Measurements from ENCODE around the gene CRYBG3. TPM values are rescaled to one million over a fixed set of nuclear protein-coding genes. Genes with fewer than 3 reads are reported as not detected.

CRYBG3 gene
- polyA plus RNA-seq, 3 donors from 2014 or later, result 0.17 to 0.48 TPM; not detected in 1

GRCh38 chr3:97949743-97950142 is 127.9 kb downstream of the CRYBG3 start:
- H3K4me1 Mint-ChIP-seq, result no peaks in the 10 kb centered on the region
- peaks cover 49 to 79% (median 63%) of the 10 kb centered on the region in 3 donors for H3K36me3 Mint-ChIP-seq
- no peak overlapping the region for H3K4me3 Mint-ChIP-seq
- DNase-seq, result no peak
- no peak overlapping the region for H3K27ac Mint-ChIP-seq
- H3K27me3 Mint-ChIP-seq (ENCODE audit: low read depth in 3 of 3), result peaks cover 0 to 1% (median 0%) of the 10 kb centered on the region in 3 donors
- H3K9me3 Mint-ChIP-seq, result no peaks in the 10 kb centered on the region

- Mint-ChIP-seq H3K9me3 (no peaks in the 10 kb centered on the region), H3K36me3 (peaks cover 49 to 77% (median 63%) of the 10 kb centered on the region in 3 donors), H3K4me1 (no peaks in the 10 kb centered on the region), H3K27me3 (ENCODE audit: low read depth in 3 of 3) (peaks cover 0 to 1% (median 0%) of the 10 kb centered on the region in 3 donors), H3K27ac (no peak overlapping the region), H3K4me3 (no peak overlapping the region)
- no peak for DNase-seq
Measured at GRCh38 chr3:97950360-97950759, 128.5 kb downstream of the CRYBG3 start.

DNA sequence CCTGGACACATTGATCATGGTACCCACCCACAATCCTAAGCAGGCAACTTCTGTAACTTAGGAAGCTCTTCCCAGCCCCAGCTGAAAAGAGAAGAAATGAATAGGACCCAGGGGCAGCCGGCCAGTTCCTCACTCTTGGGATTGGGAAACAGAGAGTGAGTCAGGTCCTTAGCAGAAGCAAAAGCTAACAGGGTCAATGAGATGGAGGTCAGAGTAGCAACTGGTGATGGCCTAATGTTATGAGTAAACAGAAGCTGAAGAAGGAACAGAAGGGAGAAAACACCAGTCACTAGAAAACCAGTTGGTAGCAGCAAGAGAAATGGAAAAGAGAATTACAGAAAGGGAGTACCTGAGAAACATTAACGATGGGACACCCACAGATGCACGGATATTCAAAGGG is 130.5 kb downstream of the CRYBG3 start:
- no peaks in the 10 kb centered on the region for H3K4me1 Mint-ChIP-seq
- peaks cover 0 to 1% (median 0%) of the 10 kb centered on the region in 3 donors for H3K27me3 Mint-ChIP-seq (ENCODE audit: low read depth in 3 of 3)
- no peak overlapping the region for H3K27ac Mint-ChIP-seq
- H3K36me3 Mint-ChIP-seq, result peaks cover 39 to 59% (median 45%) of the 10 kb centered on the region in 3 donors
- no peak overlapping the region for H3K4me3 Mint-ChIP-seq
- DNase-seq, result no peak
- no peaks in the 10 kb centered on the region for H3K9me3 Mint-ChIP-seq

- Mint-ChIP-seq H3K9me3 (no peaks in the 10 kb centered on the region), H3K27me3 (ENCODE audit: low read depth in 3 of 3) (peaks cover 0 to 1% (median 0%) of the 10 kb centered on the region in 3 donors), H3K4me1 (no peaks in the 10 kb centered on the region), H3K36me3 (peaks cover 37 to 58% (median 45%) of the 10 kb centered on the region in 3 donors), H3K4me3 (no peak overlapping the region), H3K27ac (no peak overlapping the region)
- no peak for DNase-seq
Measured at GRCh38 chr3:97952872-97953271, 131.1 kb downstream of the CRYBG3 start.

- peaks cover 25 to 55% (median 36%) of the 10 kb centered on the region in 3 donors for H3K36me3 Mint-ChIP-seq
- H3K9me3 Mint-ChIP-seq, result no peaks in the 10 kb centered on the region
- H3K27ac Mint-ChIP-seq, result no peak overlapping the region
- H3K27me3 Mint-ChIP-seq (ENCODE audit: low read depth in 3 of 3), result peaks cover 0 to 1% (median 0%) of the 10 kb centered on the region in 3 donors
- H3K4me3 Mint-ChIP-seq, result no peak overlapping the region
- DNase-seq, result no peak
- H3K4me1 Mint-ChIP-seq, result no peaks in the 10 kb centered on the region
Measured at GRCh38 chr3:97954228-97954827, 132.5 kb downstream of the CRYBG3 start.

DNA sequence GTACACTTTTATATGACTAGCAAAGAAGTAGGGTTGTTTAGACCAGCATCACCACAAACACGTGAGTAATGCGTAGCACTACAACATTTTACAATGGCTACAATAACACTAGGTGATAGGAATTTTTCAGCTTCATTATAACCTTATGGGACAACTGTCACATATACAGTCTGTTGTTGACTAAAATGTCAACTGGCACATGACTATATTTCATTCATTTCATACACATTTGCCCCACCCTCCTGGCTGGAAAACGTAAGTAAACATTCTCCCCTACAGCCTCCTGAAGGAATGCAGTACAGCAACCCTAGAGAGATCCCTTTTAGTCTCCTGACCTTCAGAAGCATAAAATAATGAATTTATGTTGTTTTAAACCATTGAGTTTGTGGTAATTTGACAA is 134.2 kb downstream of the CRYBG3 start:
- Mint-ChIP-seq H3K4me3 (no peak overlapping the region), H3K27me3 (ENCODE audit: low read depth in 3 of 3) (peaks cover 0 to 1% (median 0%) of the 10 kb centered on the region in 3 donors), H3K27ac (no peak overlapping the region), H3K4me1 (peaks cover 0 to 1% of the 10 kb centered on the region in 2 donors), H3K9me3 (no peaks in the 10 kb centered on the region), H3K36me3 (peaks cover 20 to 43% (median 23%) of the 10 kb centered on the region in 3 donors)
- DNase-seq, result no peak

DNA sequence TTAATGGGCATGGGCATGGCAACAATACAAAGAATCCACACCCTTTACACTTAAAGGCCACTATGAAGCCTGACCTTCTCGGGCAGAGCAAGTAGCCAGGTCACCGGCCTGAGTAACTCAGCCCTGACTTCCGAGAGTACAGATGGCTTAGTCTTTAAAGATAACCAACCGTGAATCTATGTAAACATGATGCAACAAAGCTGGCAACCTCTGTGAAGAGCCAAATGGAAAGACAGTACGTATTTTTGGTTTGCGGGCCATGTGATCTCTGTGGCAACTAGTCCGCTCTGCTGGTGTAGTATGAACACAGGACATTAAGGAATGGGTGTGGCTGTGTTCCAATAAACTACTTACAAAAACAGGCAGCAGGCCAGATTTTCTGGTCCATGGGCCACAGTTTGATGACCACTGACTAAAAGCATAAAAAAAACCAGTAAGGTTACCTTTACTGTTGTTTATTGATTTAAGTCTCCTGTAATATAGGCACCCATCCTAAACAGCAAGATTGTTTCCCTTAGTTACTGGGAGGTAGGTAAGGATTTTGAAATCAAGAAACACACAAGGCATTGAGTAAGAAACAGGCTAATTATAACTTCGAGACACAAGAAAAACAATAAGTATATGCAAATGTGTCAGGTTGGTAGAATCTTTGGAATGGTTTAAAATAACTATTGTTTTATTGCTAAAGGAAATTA is 136.0 kb downstream of the CRYBG3 start:
- Mint-ChIP-seq H3K27ac (no peak overlapping the region), H3K36me3 (peaks cover 19 to 41% (median 32%) of the 10 kb centered on the region in 3 donors), H3K4me1 (peaks cover 0 to 13% of the 10 kb centered on the region in 2 donors), H3K4me3 (no peak overlapping the region), H3K9me3 (no peaks in the 10 kb centered on the region), H3K27me3 (ENCODE audit: low read depth in 3 of 3) (peaks cover 0 to 1% (median 0%) of the 10 kb centered on the region in 3 donors)
- DNase-seq, result no peak

DNA sequence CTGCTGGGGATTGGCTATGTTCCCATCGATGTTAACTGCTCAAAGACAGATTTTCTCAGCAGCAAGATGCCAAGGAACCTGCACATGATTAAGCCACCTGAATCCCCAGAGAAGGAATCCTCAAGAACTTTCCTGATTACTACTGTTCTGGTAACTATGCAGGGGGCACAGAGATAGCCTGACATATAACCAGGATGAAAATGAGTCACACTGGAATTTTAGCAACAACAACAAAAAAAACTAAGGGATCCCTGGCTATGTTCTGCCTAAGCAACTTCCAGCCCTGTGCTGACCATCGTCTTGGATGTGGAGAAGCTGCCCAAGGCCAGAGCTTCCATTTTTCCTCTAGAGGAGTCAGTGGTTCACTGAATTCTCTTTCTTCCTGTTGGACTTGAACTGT is 136.6 kb downstream of the CRYBG3 start:
- no peak for DNase-seq
- H3K4me1 Mint-ChIP-seq, result peaks cover 0 to 13% of the 10 kb centered on the region in 2 donors
- H3K4me3 Mint-ChIP-seq, result no peak overlapping the region
- no peak overlapping the region for H3K27ac Mint-ChIP-seq
- no peaks in the 10 kb centered on the region for H3K9me3 Mint-ChIP-seq
- peaks cover 0 to 1% (median 0%) of the 10 kb centered on the region in 3 donors for H3K27me3 Mint-ChIP-seq (ENCODE audit: low read depth in 3 of 3)
- H3K36me3 Mint-ChIP-seq, result peaks cover 15 to 37% (median 28%) of the 10 kb centered on the region in 3 donors

- H3K9me3 Mint-ChIP-seq, result no peaks in the 10 kb centered on the region
- H3K27me3 Mint-ChIP-seq (ENCODE audit: low read depth in 3 of 3), result peaks cover 0 to 1% (median 0%) of the 10 kb centered on the region in 3 donors
- DNase-seq, result no peak
- no peak overlapping the region for H3K4me3 Mint-ChIP-seq
- H3K27ac Mint-ChIP-seq, result no peak overlapping the region
- H3K4me1 Mint-ChIP-seq, result peaks cover 0 to 17% of the 10 kb centered on the region in 2 donors
- H3K36me3 Mint-ChIP-seq, result peaks cover 15 to 37% (median 28%) of the 10 kb centered on the region in 3 donors
Measured at GRCh38 chr3:97958796-97959195, 137.0 kb downstream of the CRYBG3 start.

GRCh38 chr3:97959872-97960271 is 138.1 kb downstream of the CRYBG3 start:
- H3K27ac Mint-ChIP-seq, result no peak overlapping the region
- H3K4me3 Mint-ChIP-seq, result no peak overlapping the region
- peaks cover 15 to 33% (median 26%) of the 10 kb centered on the region in 3 donors for H3K36me3 Mint-ChIP-seq
- H3K9me3 Mint-ChIP-seq, result no peaks in the 10 kb centered on the region
- DNase-seq, result no peak
- H3K4me1 Mint-ChIP-seq, result peaks cover 0 to 21% of the 10 kb centered on the region in 2 donors
- no peaks in the 10 kb centered on the region for H3K27me3 Mint-ChIP-seq (ENCODE audit: low read depth in 3 of 3)

DNA sequence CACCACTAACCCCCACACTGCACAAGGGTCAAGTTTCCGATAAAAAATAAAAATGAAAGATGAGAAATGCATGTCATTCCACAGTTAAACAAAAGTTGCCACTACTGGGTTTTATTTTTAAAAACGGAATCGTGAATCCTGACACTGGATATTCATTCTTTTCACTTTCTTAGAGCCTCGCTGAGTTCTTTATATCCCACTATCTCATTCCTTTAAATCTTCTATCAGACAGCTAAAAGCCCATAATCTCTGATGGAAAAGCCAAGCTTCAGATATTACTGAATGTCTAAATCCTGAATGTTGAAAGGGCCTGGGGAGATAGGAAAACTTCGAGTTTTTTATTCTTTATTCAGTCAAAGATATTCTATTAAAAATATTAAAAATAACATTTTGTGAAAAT is 138.7 kb downstream of the CRYBG3 start:
- no peaks in the 10 kb centered on the region for H3K9me3 Mint-ChIP-seq

GRCh38 chr3:97960993-97961766 is 139.4 kb downstream of the CRYBG3 start:
- Mint-ChIP-seq H3K4me1 (peaks cover 0 to 21% of the 10 kb centered on the region in 2 donors), H3K4me3 (no peak overlapping the region), H3K27me3 (ENCODE audit: low read depth in 3 of 3) (no peaks in the 10 kb centered on the region), H3K36me3 (peaks cover 15 to 33% (median 24%) of the 10 kb centered on the region in 3 donors), H3K9me3 (no peaks in the 10 kb centered on the region), H3K27ac (peak overlapping the region in 1 of 6 donors; percentile 4)
- no peak for DNase-seq

More for the DNA sequence above, 138.7 kb downstream of the CRYBG3 start:
- no peak overlapping the region for H3K27ac Mint-ChIP-seq
- H3K36me3 Mint-ChIP-seq, result peaks cover 15 to 33% (median 24%) of the 10 kb centered on the region in 3 donors
- no peak for DNase-seq
- peaks cover 0 to 21% of the 10 kb centered on the region in 2 donors for H3K4me1 Mint-ChIP-seq
- no peak overlapping the region for H3K4me3 Mint-ChIP-seq
- no peaks in the 10 kb centered on the region for H3K27me3 Mint-ChIP-seq (ENCODE audit: low read depth in 3 of 3)

DNA sequence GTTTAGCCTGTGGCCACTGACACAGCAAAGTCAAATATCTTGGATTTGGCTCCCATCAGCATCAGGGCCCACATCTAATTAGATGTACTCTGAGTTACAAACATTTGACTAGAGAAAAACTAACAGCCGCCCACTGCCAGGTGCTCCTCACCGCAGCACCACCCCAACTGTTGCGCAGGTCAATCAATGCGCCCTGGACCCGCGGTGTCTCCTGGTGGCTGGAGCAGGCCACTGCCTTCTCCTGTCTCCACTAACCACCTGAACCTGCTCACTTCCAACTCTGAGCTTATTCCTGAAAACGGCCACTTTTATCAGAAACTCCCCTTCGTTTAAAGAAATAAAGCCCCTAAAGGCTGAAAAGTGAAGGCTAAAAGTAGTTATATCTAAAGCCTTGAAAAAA is 146.2 kb downstream of the CRYBG3 start:
- Mint-ChIP-seq H3K9me3 (no peaks in the 10 kb centered on the region), H3K36me3 (peaks cover 4 to 13% (median 6%) of the 10 kb centered on the region in 3 donors), H3K27me3 (ENCODE audit: low read depth in 3 of 3) (peaks cover 3 to 7% (median 3%) of the 10 kb centered on the region in 3 donors), H3K4me3 (no peak overlapping the region), H3K27ac (no peak overlapping the region), H3K4me1 (peaks cover 19 to 47% of the 10 kb centered on the region in 2 donors)
- no peak for DNase-seq

- no peak overlapping the region for H3K27ac Mint-ChIP-seq
- H3K4me1 Mint-ChIP-seq, result peaks cover 21 to 49% of the 10 kb centered on the region in 2 donors
- H3K4me3 Mint-ChIP-seq, result no peak overlapping the region
- peaks cover 3 to 9% (median 3%) of the 10 kb centered on the region in 3 donors for H3K27me3 Mint-ChIP-seq (ENCODE audit: low read depth in 3 of 3)
- no peaks in the 10 kb centered on the region for H3K9me3 Mint-ChIP-seq
- DNase-seq, result no peak
- peaks cover 4 to 13% (median 6%) of the 10 kb centered on the region in 3 donors for H3K36me3 Mint-ChIP-seq
Measured at GRCh38 chr3:97968376-97968775, 146.6 kb downstream of the CRYBG3 start.
